H1 (cell line): ENCODE measurements around the gene CASK. TPM values are rescaled to one million over a fixed set of nuclear protein-coding genes. Genes with fewer than 3 reads are reported as not detected.

Source experiments
- CTCF ChIA-PET: fragments of 300-600 bp; sonication (Branson Sonifier 250); formaldehyde crosslinking; loops from one replicate; lab custom pipeline; 2021; ENCODE audit not compliant: partially characterized antibody; lab: Charles Lee
- POLR2A ChIA-PET: fragments of 300-600 bp; sonication (Branson Sonifier 250); formaldehyde crosslinking; loops from one replicate; lab custom pipeline; 2021; ENCODE audit warnings: inconsistent platforms; ENCODE audit not compliant: partially characterized antibody; lab: Charles Lee
- DNase-seq, 2 experiments: peaks; one replicate each; pipeline versions ENCODE4 v3.0.0 to v3.0.0-alpha.2; 2010 to 2022; ENCODE audit warnings: low spot score in 2 of 2, low read depth in 1 of 2, mixed read lengths in 1 of 2
- FAIRE-seq: peaks from 2 replicates; lab custom pipeline; 2011; peaks lifted over from hg19 to GRCh38; lab: Jason Lieb, UNC
- H2AFZ ChIP-seq: 2 replicates; pipeline ENCODE4 v1.8.1; 2012; ENCODE audit warnings: low read length, inconsistent platforms
- H2AK5ac ChIP-seq: 2 replicates; pipeline ENCODE4 v1.6.1; 2013; ENCODE audit warnings: low read depth, low read length
- H2BK120ac ChIP-seq: replicated peaks from 2 replicates; pipeline ENCODE3; 2013; ENCODE audit warnings: low read depth, low read length, inconsistent platforms
- H2BK12ac ChIP-seq: 2 replicates; pipeline ENCODE4 v1.6.1; 2013; ENCODE audit warnings: low read depth, low read length
- H2BK15ac ChIP-seq: 2 replicates; pipeline ENCODE4 v1.6.1; 2013; ENCODE audit warnings: low read length
- H2BK20ac ChIP-seq: 2 replicates; pipeline ENCODE4 v1.6.1; 2013; ENCODE audit warnings: low read length
- H2BK5ac ChIP-seq: 2 replicates; pipeline ENCODE4 v1.6.1; 2013; ENCODE audit warnings: low read depth, low read length
- H3K14ac ChIP-seq: 2 replicates; pipeline ENCODE4 v1.6.1; 2013; ENCODE audit warnings: inconsistent platforms; ENCODE audit not compliant: insufficient read length
- H3K18ac ChIP-seq: 2 replicates; pipeline ENCODE4 v1.6.1; 2013; ENCODE audit warnings: low read length; ENCODE audit errors: extremely low read depth
- H3K23ac ChIP-seq: 2 replicates; pipeline ENCODE4 v1.6.1; 2013; ENCODE audit warnings: inconsistent platforms; ENCODE audit not compliant: insufficient read length
- H3K23me2 ChIP-seq: 2 replicates; pipeline ENCODE4 v1.6.1; 2013; ENCODE audit warnings: low read depth, low read length
- H3K27ac ChIP-seq: 2 replicates; pipeline ENCODE4 v1.6.1; 2011; ENCODE audit warnings: low read depth, low read length, inconsistent platforms
- H3K27me3 ChIP-seq, 4 experiments: replicated peaks in 1 of 4; 1 replicate in 1 of 4; 2 replicates in 3 of 4; pipeline versions ENCODE4 v1.6.1 to v1.8.1; 2011 to 2013; ENCODE audit warnings: low read length in 3 of 4, mild to moderate bottlenecking in 3 of 4, inconsistent platforms in 2 of 4, mixed read lengths in 2 of 4, moderate library complexity in 1 of 4; ENCODE audit not compliant: control insufficient read depth in 3 of 4, insufficient read depth in 3 of 4; ENCODE audit errors: extremely low read depth in 1 of 4
- H3K36me3 ChIP-seq, 4 experiments: 2 replicates each; pipeline versions ENCODE4 v1.6.1 to v1.8.1; 2011 to 2013; ENCODE audit warnings: mild to moderate bottlenecking in 4 of 4, low read length in 3 of 4, moderate library complexity in 2 of 4, control low read depth in 1 of 4, inconsistent platforms in 1 of 4; ENCODE audit not compliant: insufficient read depth in 4 of 4, control insufficient read depth in 2 of 4
- H3K4ac ChIP-seq: replicated peaks from 2 replicates; pipeline ENCODE3; 2013; ENCODE audit warnings: low read length, low read depth, mixed read lengths, inconsistent platforms; ENCODE audit not compliant: insufficient read length
- H3K4me1 ChIP-seq, 4 experiments: replicated peaks in 1 of 4; 1 replicate in 1 of 4; 2 replicates in 3 of 4; pipeline versions ENCODE4 v1.6.1 to v1.8.1; 2011 to 2013; ENCODE audit warnings: low read length in 3 of 4, inconsistent platforms in 2 of 4, mixed read lengths in 1 of 4; ENCODE audit not compliant: insufficient read depth in 4 of 4, control insufficient read depth in 3 of 4
- H3K4me2 ChIP-seq, 2 experiments: 2 replicates each; pipeline versions ENCODE4 v1.6.1 to v1.8.1; 2011 to 2013; ENCODE audit warnings: low read depth in 2 of 2, low read length in 2 of 2, control low read depth in 1 of 2, inconsistent platforms in 1 of 2, mild to moderate bottlenecking in 1 of 2; ENCODE audit not compliant: insufficient read depth in 1 of 2
- H3K4me3 ChIP-seq, 4 experiments: fragments of 200-600, 300-600 bp in 1 of 4; sonication (generic), shearing (Covaris generic), sonication (Bioruptor Twin) in 1 of 4; 2 replicates each; pipeline versions ENCODE4 v1.5.1 to v1.8.1; 2011 to 2016; ENCODE audit warnings: low read length in 4 of 4, low read depth in 3 of 4, control low read depth in 2 of 4, inconsistent platforms in 2 of 4, mild to moderate bottlenecking in 2 of 4, mixed read lengths in 1 of 4, moderate library complexity in 1 of 4; ENCODE audit not compliant: insufficient read depth in 2 of 4; ENCODE audit errors: extremely low read depth in 1 of 4
- H3K56ac ChIP-seq: replicated peaks from 2 replicates; pipeline ENCODE3; 2013; ENCODE audit warnings: low read depth, mild to moderate bottlenecking, mixed read lengths, low read length, inconsistent platforms; ENCODE audit not compliant: insufficient read length
- H3K79me1 ChIP-seq: 2 replicates; pipeline ENCODE4 v1.6.1; 2013; ENCODE audit warnings: low read depth, low read length, control low read depth
- H3K79me2 ChIP-seq, 2 experiments: 2 replicates each; pipeline versions ENCODE4 v1.6.1 to v1.8.1; 2012 to 2013; ENCODE audit warnings: low read length in 2 of 2, mild to moderate bottlenecking in 2 of 2, inconsistent platforms in 1 of 2; ENCODE audit not compliant: insufficient read depth in 2 of 2, control insufficient read depth in 1 of 2
- H3K9ac ChIP-seq, 4 experiments: replicated peaks in 1 of 4; 1 replicate in 1 of 4; 2 replicates in 3 of 4; pipeline versions ENCODE4 v1.6.1 to v1.8.1; 2011 to 2013; ENCODE audit warnings: low read depth in 3 of 4, low read length in 3 of 4, control low read depth in 2 of 4, mild to moderate bottlenecking in 2 of 4, moderate library complexity in 2 of 4, inconsistent platforms in 1 of 4; ENCODE audit errors: extremely low read depth in 1 of 4
- H3K9me3 ChIP-seq, 2 experiments: 2 replicates each; pipeline versions ENCODE4 v1.6.1 to v1.8.1; 2012 to 2013; ENCODE audit warnings: mild to moderate bottlenecking in 2 of 2, moderate library complexity in 2 of 2, control low read depth in 1 of 2, inconsistent platforms in 1 of 2, low read depth in 1 of 2, low read length in 1 of 2, mixed read lengths in 1 of 2; ENCODE audit not compliant: insufficient read depth in 2 of 2
- H4K20me1 ChIP-seq, 2 experiments: replicated peaks in 1 of 2; 2 replicates each; pipeline versions ENCODE3 to v1.8.1; 2011 to 2013; ENCODE audit warnings: inconsistent platforms in 2 of 2, low read length in 2 of 2, mild to moderate bottlenecking in 1 of 2; ENCODE audit not compliant: insufficient read depth in 2 of 2, control insufficient read depth in 1 of 2
- H4K5ac ChIP-seq: 2 replicates; pipeline ENCODE4 v1.6.1; 2013; ENCODE audit warnings: low read length, low read depth, mixed read lengths, inconsistent platforms; ENCODE audit not compliant: insufficient read length
- H4K8ac ChIP-seq: 2 replicates; pipeline ENCODE4 v1.8.0; 2013; ENCODE audit warnings: mild to moderate bottlenecking, moderate library complexity, low read length, inconsistent platforms; ENCODE audit not compliant: insufficient read depth; ENCODE audit errors: extremely low read depth
- H4K91ac ChIP-seq: replicated peaks from 2 replicates; pipeline ENCODE3; 2013; ENCODE audit warnings: low read length, mixed read lengths, inconsistent platforms; ENCODE audit not compliant: insufficient read length
- BCL11A ChIP-seq, 2 experiments: IDR thresholded peaks; one replicate each; pipeline ENCODE4 v1.6.1; 2011; ENCODE audit warnings: low read depth in 2 of 2, low read length in 2 of 2, mild to moderate bottlenecking in 2 of 2
- BRCA1 ChIP-seq: IDR thresholded peaks from 2 replicates; pipeline ENCODE4 v1.6.1; 2012; ENCODE audit warnings: low read depth, low read length, improper control_type of control experiment
- CBX5 ChIP-seq: fragments of 300-800, 300-1000 bp; sonication (generic); IDR thresholded peaks from 2 replicates; pipeline ENCODE4 v1.7.1; 2016; ENCODE audit warnings: antibody characterized with exemption, low read length, low read depth
- CBX8 ChIP-seq: fragments of 300-800, 300-1000 bp; sonication (generic); IDR thresholded peaks from 2 replicates; pipeline ENCODE4 v1.7.1; 2016; ENCODE audit warnings: low read depth, low read length, borderline replicate concordance
- E2F6 ChIP-seq: IDR thresholded peaks from 2 replicates; pipeline ENCODE4 v1.6.1; 2012; ENCODE audit warnings: inconsistent platforms
- KDM4A ChIP-seq: IDR thresholded peaks from one replicate; pipeline ENCODE4 v1.7.1; 2012; ENCODE audit warnings: low read depth, mild to moderate bottlenecking, moderate library complexity, low read length, inconsistent platforms; ENCODE audit not compliant: severe bottlenecking
- MAX ChIP-seq: IDR thresholded peaks from 2 replicates; pipeline ENCODE4 v1.6.1; 2012; ENCODE audit warnings: inconsistent platforms
- RFX5 ChIP-seq: IDR thresholded peaks from 2 replicates; pipeline ENCODE4 v1.6.1; 2011; ENCODE audit warnings: low read depth, low read length, improper control_type of control experiment, borderline replicate concordance
- SIN3A ChIP-seq, 2 experiments: IDR thresholded peaks in 1 of 2; conservative IDR thresholded peaks in 1 of 2; 2 replicates each; pipeline ENCODE4 v1.6.1; 2011 to 2012; ENCODE audit warnings: low read length in 2 of 2, improper control_type of control experiment in 1 of 2, low read depth in 1 of 2, mild to moderate bottlenecking in 1 of 2
- TCF12 ChIP-seq: IDR thresholded peaks from 2 replicates; pipeline ENCODE4 v1.6.1; 2011; ENCODE audit warnings: low read depth, mild to moderate bottlenecking, low read length
- WGBS, 2 experiments: shearing (Covaris generic) in 1 of 2; methylation state at CpG; one replicate each; pipeline versions ENCODE4 v1.1.6 to v1.1.7; 2013 to 2015; ENCODE audit warnings: low lambda C conversion rate in 2 of 2, mixed read lengths in 2 of 2, inconsistent platforms in 1 of 2, low coverage in 1 of 2, missing lambda C conversion rate in 1 of 2; ENCODE audit not compliant: insufficient replicate concordance in 2 of 2, insufficient coverage in 1 of 2, insufficient read length in 1 of 2; ENCODE audit errors: extremely low coverage in 1 of 2, missing lambda C conversion rate in 1 of 2; 5-methylcytosine and 5-hydroxymethylcytosine counted together
- polyA plus RNA-seq, 7 experiments: library from polyadenylated mRNA; depleted of rRNA in 3 of 7; stranded (reverse) in 5 of 7; unstranded in 2 of 7; fragments of >200 nt in 5 of 7; fragments of 200-250 nt in 2 of 7; gene quantifications; 1 replicate in 5 of 7; 2 replicates in 1 of 7; 4 replicates in 1 of 7; pipeline versions ENCODE4 v1.2.1 to v1.2.3, GENCODE V29; 2011 to 2013; ENCODE audit warnings: missing spikeins in 2 of 7, mixed read lengths in 2 of 7
- total RNA-seq: library from RNA; stranded (reverse); fragmentation: NEBNext Ultra II Directional; extraction: Animal tissue kit (Norgen Biotek cat#: 25700); gene quantifications from 2 replicates; pipeline ENCODE4 v1.2.1, GENCODE V29; 2021

Gene CASK
- total and polyA plus RNA-seq, 2 of the 8 experiments (the other 6 are each of a cell fraction or from before 2014, with no cell fraction given) = 21.6 to 55.1 TPM

GRCh38 chrX:41677183-41678060 is 245.9 kb downstream of the CASK start:
- no peak overlapping the region for H2AK5ac ChIP-seq
- H2AFZ ChIP-seq = no peak overlapping the region
- H3K4me2 ChIP-seq = no peak overlapping the region
- 86% methylated on average over 6 of the region's 6 CpGs; no CpG with 5 or more reads in 1 of the 2 experiments for WGBS, 2 experiments
- H2BK120ac ChIP-seq = no peak overlapping the region
- no peaks in the 10 kb centered on the region for H3K79me1 ChIP-seq
- H3K27me3 ChIP-seq = no peaks in the 10 kb centered on the region
- ChIA-PET CTCF (no interaction called here), POLR2A (no interaction called here)
- no peak overlapping the region for H3K56ac ChIP-seq
- H2BK20ac ChIP-seq = no peak overlapping the region
- no peak for DNase-seq
- no peak overlapping the region for H3K4me3 ChIP-seq
- H3K9ac ChIP-seq = no peak overlapping the region
- no peaks in the 10 kb centered on the region for H3K4me1 ChIP-seq
- H4K8ac ChIP-seq = no peak overlapping the region
- H3K9me3 ChIP-seq = no peaks in the 10 kb centered on the region
- no peak overlapping the region for H2BK15ac ChIP-seq
- no peak overlapping the region for H3K23ac ChIP-seq
- H4K5ac ChIP-seq = no peak overlapping the region
- H2BK5ac ChIP-seq = no peak overlapping the region
- no peaks in the 10 kb centered on the region for H3K79me2 ChIP-seq
- H2BK12ac ChIP-seq = no peak overlapping the region
- H3K18ac ChIP-seq = no peak overlapping the region
- H4K20me1 ChIP-seq = no peaks in the 10 kb centered on the region
- H4K91ac ChIP-seq = no peak overlapping the region
- H3K23me2 ChIP-seq = no peaks in the 10 kb centered on the region
- H3K4ac ChIP-seq = no peak overlapping the region
- H3K36me3 ChIP-seq = no peaks in the 10 kb centered on the region
- H3K27ac ChIP-seq = no peak overlapping the region
- FAIRE-seq = no peak
- H3K14ac ChIP-seq = no peak overlapping the region
- TF ChIP-seq TCF12 = no peak
- TF ChIP-seq MAX = no peak
- TF ChIP-seq KDM4A = no peak
- TF ChIP-seq BRCA1 = no peak
- TF ChIP-seq CBX5 = no peak
- no peak for TF ChIP-seq CBX8
- TF ChIP-seq SIN3A (conservative IDR thresholded peaks at IDR 0.05 in 1 of 2, IDR thresholded peaks at IDR 0.05 in 1 of 2; ENCODE audit: low read depth in 1 of 2, low read length in 2 of 2) = no peak
- TF ChIP-seq E2F6 = no peak
- no peak for TF ChIP-seq RFX5
- TF ChIP-seq BCL11A (IDR thresholded peaks at IDR 0.05; ENCODE audit: low read depth in 2 of 2, low read length in 2 of 2) = no peak
